ENCODE data around the gene SLC51B.

The SLC51B gene

GRCh38 chr15:65020419-65020818 is 24.8 kb upstream of the SLC51B start:
- FAIRE-seq (no peak), DNase-seq (ENCODE audit: insufficient read length, low spot score) (no peak)
- TF ChIP-seq CTCF (IDR thresholded peaks at IDR 0.05; ENCODE audit: insufficient read depth, missing control alignments): no peak

- DNase-seq (ENCODE audit: insufficient read length, low spot score) (no peak), FAIRE-seq (no peak)
- TF ChIP-seq CTCF (IDR thresholded peaks at IDR 0.05; ENCODE audit: insufficient read depth, missing control alignments): no peak
These were observed 23.7 kb upstream of the SLC51B start for GRCh38 chr15:65021488-65021887.

GRCh38 chr15:65026756-65027155 is 18.4 kb upstream of the SLC51B start:
- no peak for TF ChIP-seq CTCF (IDR thresholded peaks at IDR 0.05; ENCODE audit: insufficient read depth, missing control alignments)
- FAIRE-seq: no peak
- DNase-seq (ENCODE audit: insufficient read length, low spot score): no peak

GRCh38 chr15:65027593-65027992 is 17.6 kb upstream of the SLC51B start:
- TF ChIP-seq CTCF (IDR thresholded peaks at IDR 0.05; ENCODE audit: insufficient read depth, missing control alignments): no peak
- FAIRE-seq (no peak), DNase-seq (ENCODE audit: insufficient read length, low spot score) (no peak)

- FAIRE-seq (no peak), DNase-seq (ENCODE audit: insufficient read length, low spot score) (no peak)
- TF ChIP-seq CTCF (IDR thresholded peaks at IDR 0.05; ENCODE audit: insufficient read depth, missing control alignments): no peak
These were observed 16.8 kb upstream of the SLC51B start for GRCh38 chr15:65028338-65028737.

- no peak for TF ChIP-seq CTCF (IDR thresholded peaks at IDR 0.05; ENCODE audit: insufficient read depth, missing control alignments)
- peak; percentile 97 for DNase-seq (ENCODE audit: insufficient read length, low spot score)
- no peak for FAIRE-seq
These were observed 16.1 kb upstream of the SLC51B start, which contains the start of gene MTFMT for GRCh38 chr15:65028921-65029735. TSS of gene MTFMT (minus strand) at chr15:65029639. CDS start at chr15:65029613, 26 bp downstream.

GRCh38 chr15:65029736-65030208 is 15.4 kb upstream of the SLC51B start:
- TF ChIP-seq CTCF (IDR thresholded peaks at IDR 0.05; ENCODE audit: insufficient read depth, missing control alignments): no peak
- DNase-seq (ENCODE audit: insufficient read length, low spot score) (no peak), FAIRE-seq (no peak)
